GM18517 (cell line): ENCODE results near the gene UNC13D.
A peak's percentile ranks its signal among the peaks of the same experiment; 100 is the strongest.
"Not testable (repeated sequence)": the region's sequence is repeated elsewhere in the genome, so short reads cannot be mapped to it uniquely, and the experiment has no call there.

ENCODE experiments used
- ATAC-seq: cut with Tn5 transposase; IDR thresholded peaks from one replicate; pipeline ENCODE4 v1.9.1; 2021; ENCODE audit warnings: mild to moderate bottlenecking, moderate library complexity; ENCODE audit not compliant: unreplicated experiment

The UNC13D gene

DNA sequence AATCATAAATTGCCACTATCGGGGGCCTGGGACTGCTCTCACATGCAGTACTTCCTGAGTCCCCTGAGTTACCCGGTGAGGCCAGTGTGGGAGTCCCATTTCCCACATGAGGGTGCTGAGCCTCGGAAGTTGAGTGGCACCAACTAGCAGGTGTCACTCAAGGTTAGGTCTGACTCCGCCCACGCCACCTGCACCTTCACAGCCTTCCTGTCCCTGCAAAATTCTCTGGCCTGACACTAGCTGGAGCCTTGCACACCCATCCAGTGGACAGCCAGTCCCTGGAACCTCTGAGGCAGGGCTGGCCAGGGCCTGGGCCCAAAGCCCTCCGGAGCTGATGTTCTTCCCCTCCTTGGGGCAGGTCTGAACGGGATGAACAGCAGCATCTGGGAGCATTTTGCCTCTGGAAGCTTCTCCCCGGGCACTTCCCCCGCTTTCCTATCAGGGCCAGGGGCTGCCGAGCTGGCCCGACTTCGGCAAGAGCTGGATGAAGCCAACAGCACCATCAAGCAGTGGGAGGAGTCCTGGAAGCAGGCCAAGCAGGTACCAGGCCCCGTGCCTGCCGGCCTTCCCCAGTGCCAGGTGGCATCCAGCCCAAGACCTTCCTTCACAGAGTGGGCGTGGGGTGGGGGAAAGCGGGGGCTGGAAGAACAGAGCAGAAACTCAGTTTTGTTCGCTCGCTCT is 21.9 kb downstream of the UNC13D start:
- ATAC-seq = no peak

DNA sequence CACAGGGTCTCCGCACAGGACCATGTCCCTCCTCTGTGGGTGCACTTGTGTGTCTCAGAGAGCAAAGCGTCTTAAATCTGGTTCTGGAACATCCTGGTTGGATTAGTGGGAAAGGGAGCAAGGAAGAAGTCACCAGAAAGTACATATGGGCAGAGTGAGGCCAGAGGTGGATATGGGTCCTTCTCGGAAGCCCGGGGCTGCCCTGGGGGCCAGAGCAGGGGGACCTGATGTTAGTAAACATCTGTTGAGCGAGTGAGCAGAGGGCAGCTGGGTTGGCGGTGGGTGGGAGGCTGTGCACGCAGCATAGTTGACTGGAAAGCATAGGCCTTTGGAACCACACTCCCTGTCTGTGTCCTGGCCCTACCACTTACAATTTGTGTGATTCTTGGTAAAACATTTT is 22.7 kb downstream of the UNC13D start:
- no peak for ATAC-seq

DNA sequence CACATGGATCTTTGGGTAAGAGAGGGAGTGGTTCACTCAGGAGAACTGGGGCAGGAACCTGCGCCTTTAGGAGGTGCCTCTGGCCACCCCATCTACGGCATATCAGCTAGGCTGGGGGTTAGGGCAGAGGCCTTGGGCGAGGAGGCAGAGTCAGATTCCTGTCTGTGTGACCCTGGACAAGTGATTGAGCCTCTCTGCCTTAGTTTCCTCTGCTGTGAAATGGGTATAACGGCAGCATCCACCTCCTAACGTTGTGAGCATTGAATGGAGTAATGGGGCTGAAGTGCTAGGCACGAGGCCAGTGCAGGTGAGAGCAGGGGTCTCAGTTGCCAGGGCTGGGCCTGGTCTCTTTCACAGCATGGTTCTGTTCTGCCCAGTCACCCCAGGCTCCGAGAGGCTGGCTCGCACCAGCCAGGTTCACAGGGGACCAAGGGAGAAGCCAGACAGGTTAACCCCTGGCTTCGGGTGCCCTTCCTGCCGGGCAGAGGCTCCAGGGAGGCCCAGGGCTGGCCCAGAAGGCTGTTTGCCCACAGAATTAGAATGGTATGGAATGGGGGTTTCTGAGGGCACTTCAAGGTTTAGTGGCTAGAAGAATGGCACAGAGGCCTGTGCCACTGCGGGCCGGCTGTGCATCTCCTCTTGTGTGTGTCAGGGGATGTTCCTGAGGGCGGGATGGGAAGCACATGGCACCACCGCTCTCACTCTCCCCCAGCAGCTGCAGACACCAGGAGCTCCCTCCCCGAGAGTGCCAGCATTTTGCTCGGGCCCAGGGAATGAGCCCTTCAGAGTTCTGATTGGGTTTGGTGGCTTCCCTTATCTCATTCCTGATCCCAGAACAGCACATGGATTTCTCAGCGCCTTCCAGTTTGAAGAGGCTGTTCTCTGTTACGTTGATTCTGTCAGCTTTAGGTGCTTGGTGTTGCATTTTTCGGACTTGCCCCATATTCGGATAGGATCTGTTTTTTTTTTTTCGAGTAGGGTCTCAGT is 23.8 kb downstream of the UNC13D start:
- ATAC-seq = no peak

DNA sequence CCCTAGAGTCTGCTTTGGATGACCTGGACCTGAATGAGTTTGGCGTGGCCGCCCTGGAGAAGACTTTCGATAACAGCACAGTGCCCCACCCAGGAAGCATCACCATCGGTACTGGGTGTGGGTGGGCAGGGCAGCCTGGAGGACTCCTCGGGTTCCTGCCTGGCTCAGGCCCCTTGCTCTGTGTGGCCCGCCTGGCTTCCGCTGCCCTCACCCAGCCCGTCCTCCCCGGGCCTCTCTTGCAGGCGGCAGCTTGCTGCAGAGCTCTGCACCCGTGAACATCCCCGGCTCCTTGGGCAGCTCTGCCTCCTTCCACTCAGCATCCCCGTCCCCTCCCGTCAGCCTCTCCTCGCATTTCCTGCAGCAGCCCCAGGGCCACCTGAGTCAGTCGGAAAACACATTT is 24.5 kb downstream of the UNC13D start:
- no peak for ATAC-seq

DNA sequence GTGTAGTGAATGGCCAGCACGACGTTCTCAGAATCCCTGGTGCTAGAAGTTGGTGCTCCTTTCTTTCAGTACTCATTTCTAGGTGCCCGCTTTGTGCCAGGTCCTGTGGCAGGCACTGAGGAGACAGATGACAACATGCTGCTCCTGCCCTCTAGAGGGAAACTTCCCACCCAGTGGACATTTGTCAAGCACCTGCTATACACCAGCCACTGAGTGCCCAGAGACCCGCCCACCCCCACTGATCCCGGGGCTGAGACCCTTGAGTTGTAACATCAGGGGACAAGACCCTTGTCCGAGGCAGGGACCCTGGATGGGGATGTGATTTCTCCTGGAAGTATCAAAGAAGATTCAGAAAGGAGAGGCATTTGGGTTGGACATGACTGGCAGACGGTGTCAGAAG is 25.1 kb downstream of the UNC13D start:
- ATAC-seq = no peak

DNA sequence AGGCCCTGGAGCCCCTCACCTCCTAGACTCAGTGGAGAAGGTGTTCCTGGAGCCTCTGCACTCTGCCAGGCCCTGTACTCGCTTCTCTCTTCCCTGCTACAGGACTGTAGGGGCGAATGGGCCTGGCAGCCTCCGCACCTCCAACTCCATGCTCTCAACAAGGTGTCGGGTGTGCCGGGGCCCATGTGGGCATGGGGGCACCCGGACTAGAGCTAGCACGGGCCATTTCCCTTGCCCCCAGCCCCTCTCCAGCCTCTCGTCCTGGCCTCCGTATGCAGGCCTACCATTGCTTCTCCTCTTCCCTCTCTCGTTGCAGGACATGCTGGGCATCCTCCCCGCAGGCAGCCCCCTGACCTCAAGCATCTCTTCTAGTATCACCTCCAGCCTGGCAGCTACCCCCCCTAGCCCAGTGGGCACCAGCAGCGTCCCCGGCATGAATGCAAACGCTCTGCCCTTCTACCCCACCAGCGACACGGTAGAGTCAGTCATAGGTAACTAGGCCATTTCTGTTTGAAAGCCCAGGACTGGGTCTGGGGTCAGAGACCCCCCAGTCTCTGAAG is 25.8 kb downstream of the UNC13D start:
- ATAC-seq = no peak

DNA sequence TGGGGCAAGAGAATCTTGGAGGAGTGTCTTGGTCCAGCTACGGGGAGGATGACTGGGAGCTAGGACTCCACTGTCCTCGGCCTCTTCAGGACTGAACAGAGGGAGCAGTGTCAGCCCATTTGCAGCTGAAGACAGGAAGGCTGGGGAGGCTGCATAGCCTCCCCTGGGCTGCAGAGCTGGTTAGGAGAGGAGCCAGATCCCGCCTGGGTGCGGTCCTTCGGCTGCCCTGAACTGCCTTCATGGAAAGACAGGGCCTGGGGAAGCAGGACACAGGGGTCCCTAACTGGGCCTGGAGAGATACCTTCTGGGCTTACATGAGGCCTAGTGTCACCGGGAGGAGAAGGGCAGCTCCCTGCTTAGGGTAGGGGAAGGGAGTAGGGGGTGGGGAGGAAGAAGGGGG is 26.6 kb downstream of the UNC13D start:
- ATAC-seq = no peak

DNA sequence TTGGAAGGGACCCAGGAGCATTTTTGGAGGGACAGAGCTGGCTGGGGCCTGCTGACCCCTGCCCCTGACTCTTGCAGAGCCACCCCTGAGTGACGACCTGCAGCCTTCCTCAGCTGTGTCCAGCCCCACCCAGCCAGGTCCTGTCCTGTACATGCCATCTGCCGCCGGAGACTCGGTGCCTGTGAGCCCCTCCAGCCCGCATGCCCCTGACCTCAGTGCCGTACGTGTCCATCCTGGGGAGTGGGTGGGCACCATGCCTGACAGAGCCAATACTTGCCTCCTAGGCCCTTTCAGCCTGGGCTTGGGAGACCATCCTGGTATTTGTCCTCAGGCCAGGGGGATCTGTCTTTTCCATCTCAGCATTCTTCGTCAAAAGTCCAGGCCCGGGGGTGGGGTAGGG is 27.5 kb downstream of the UNC13D start:
- no peak for ATAC-seq

DNA sequence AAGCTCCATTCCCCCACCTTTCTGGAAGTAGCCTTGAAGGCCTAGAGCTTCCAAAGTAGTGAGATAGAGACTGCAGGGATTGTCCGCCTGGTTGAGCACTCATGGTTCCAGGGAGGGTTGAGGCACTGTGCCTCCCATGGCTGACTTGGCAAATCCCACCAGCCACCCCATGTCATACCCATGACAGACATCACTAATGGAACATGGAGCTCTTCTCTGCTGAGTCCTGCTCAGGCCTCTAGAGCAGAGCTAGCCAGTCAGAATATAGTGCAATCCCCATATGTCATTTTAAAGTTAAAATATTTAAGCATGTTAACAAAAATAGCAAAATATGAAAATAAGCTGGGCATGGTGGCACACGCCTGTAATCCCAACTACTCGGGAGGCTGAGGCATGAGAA is 28.8 kb downstream of the UNC13D start:
- no peak for ATAC-seq

DNA sequence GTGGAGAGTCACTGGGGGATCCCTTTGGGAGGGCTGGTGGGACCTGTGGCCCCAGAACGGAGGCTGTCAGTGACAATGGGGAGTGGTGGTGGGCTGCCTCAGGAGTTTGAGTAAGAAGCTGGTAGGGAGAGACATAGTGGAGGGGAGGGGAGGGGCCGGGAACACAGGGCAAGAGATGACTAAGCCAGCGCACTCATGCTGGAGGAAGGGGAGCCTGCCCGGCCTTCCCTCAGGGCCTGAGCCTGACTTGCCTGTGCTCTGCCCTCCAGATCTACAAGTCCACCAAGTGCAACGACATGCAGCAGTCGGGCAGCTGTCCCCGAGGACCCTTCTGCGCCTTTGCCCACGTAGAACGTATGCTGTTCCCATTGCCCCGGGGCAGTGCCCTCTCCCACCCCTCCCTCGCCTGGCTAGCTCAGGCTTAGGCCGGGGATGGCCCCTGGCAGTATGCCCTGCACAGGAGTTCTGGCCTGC is 29.3 kb downstream of the UNC13D start:
- ATAC-seq = no peak

DNA sequence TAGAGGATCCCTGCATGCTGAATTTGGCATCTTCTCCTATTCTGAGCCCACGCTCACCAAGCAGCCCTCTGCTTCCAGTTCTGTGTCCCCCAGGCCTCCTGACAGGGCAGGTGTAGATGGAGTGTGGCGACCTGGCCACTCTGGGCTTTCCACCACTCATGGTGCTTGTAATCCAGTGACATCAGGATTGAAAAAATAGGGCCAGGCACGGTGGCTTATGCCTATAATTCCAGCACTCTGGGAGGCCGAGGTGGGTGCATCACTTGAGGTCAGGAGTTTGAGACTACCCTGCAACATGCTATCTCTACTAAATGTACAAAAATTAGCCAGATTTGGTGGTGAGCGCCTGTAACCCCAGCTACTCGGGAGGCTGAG is 30.2 kb downstream of the UNC13D start:
- no peak for ATAC-seq

DNA sequence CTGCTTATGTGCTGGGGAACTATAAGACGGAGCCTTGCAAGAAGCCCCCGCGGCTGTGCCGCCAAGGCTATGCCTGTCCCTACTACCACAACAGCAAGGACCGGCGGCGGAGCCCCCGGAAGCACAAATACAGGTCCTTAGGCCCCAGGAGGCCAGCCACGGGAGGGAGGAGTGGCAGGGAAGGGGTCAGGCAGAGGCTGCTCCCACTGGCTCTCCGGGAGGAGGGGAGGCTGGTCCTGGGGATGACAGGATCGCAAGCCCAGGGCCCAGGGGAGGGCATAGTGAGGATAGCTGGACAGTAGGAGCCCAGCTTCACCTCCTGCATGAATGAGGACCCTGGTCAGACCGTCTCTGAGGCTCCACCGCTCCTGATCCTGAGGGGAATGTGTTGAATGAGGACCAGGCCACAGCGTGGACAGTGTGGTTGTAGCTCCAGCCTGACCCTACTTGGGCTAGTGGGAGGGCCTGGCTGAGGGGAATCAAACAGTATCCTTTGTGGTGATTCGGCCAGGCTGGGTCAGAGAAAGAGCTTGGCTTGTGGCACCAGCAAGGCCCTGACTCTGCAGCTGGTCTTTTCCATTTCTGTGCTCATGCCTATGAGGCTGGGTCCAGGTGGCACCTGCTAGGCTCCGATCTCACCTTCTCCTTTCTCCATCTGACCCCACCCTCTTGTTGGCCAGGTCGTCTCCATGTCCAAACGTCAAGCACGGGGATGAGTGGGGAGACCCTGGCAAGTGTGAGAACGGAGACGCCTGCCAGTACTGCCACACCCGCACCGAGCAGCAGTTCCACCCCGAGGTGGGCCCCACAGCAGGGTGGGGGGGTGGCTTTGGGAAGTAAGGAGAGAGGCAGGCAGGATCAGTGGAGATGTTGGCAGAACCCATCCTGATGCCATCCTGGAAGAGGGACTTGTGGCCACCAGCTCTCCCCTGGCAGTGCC is 30.9 kb downstream of the UNC13D start:
- ATAC-seq = no peak

DNA sequence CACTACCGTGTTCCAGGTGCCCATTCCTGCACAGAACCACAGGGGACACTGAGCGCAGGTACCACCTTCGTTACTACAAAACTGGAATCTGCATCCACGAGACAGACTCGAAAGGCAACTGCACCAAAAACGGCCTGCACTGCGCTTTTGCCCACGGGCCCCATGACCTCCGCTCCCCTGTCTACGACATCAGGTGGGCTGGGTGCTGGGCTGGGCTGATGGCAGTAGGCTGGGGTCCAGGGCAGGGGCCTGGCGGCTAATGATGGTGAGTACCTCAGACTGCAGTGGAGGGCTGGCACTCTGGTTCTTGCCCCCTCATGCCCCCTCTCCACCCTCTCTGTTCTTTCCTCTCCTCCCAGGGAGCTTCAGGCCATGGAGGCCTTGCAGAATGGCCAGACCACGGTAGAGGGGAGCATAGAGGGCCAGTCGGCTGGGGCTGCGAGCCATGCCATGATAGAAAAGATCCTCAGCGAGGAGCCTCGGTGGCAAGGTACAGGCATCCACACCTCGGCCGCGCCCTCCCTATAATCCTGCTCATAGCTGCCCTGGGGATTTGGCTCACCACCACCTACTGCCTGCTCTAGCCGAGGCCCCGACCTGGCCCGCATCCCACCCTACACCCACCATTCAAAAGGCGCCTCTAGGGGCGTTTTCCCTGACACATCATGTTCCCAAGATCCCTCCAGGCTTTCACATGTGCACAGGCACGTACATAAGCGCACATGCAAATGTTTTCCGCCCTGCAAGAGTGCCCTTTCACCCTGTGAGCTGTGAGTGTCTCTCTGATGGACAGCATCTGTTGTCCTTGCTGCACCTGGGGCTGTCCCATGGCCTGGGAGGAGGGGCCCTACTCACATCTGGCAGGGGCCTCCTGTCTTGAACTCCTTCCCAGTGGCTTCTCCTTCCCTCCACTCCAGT is 31.8 kb downstream of the UNC13D start:
- no peak for ATAC-seq

DNA sequence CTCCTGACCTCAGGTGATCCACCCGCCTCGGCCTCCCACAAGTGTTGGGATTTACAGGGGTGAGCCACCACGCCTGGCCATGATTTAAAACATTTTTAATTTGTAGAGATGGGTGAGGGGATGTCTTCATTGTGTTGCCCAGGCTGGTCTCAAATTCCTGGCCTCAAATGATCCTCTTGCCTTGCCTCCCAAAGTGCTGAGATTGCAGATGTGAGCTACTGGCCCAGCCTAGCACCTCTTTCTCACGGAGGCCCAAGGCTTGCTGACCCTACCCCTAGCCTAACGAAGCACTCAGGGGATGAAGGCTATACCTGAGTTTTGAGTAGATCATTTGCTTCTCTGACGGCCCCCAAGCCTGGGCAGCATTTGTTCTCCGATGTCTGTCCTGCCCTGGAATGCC is 33.0 kb downstream of the UNC13D start:
- no peak for ATAC-seq

DNA sequence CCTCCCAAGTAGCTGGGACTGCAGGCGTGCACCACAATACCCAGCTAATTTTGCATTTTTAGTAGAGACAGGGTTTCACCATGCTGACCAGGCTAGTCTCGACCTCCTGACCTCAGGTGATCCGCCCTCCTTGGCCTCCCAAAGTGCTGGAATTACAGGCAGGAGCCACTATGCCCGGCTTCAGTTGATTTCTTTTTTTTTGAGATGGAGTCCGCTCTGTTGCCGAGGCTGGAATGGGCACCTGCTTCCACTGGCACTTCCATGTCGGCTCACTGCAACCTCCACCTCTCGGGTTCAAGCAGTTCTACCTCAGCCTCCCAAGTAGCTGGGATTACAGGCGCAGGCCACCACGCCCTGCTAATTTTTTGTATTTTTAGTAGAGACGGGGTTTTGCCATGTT is 33.4 kb downstream of the UNC13D start:
- not testable (repeated sequence) for ATAC-seq

DNA sequence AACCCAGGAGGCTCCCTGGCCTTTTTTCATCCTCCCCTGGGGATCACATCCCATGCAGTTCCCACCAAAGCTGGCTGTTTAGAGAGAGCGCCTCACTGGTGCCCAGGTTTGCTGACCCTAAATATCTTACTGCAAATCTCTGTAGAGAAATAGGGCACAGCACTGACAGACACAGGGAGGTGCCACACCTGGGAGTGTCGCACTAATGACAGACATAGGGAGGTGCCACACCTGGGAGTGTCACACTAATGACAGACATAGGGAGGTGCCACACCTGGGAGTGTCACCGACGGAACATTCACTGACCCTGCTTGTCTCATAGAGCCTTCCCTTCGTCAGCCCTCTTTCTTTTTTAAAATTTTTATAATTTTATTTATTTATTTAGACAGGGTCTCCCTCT is 34.0 kb downstream of the UNC13D start:
- ATAC-seq = no peak

DNA sequence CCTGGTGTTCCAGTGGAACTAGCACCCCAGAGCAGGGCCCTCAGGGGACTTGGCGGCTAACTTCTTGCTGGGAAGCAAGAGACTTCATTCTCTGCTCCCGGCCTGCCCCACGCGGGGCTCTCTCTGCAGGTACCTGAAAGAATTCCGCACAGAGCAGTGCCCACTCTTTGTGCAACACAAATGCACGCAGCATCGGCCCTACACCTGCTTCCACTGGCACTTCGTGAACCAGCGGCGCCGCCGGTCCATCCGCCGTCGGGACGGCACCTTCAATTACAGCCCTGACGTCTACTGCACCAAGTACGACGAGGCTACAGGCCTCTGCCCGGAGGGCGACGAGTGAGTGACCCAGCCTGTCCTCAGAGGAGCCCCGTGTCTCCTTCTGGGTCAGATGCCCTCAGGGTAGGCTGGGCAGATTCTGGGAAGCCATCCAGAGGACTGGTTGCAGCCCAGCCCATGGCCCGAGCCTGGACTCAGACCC is 34.5 kb downstream of the UNC13D start:
- no peak for ATAC-seq

DNA sequence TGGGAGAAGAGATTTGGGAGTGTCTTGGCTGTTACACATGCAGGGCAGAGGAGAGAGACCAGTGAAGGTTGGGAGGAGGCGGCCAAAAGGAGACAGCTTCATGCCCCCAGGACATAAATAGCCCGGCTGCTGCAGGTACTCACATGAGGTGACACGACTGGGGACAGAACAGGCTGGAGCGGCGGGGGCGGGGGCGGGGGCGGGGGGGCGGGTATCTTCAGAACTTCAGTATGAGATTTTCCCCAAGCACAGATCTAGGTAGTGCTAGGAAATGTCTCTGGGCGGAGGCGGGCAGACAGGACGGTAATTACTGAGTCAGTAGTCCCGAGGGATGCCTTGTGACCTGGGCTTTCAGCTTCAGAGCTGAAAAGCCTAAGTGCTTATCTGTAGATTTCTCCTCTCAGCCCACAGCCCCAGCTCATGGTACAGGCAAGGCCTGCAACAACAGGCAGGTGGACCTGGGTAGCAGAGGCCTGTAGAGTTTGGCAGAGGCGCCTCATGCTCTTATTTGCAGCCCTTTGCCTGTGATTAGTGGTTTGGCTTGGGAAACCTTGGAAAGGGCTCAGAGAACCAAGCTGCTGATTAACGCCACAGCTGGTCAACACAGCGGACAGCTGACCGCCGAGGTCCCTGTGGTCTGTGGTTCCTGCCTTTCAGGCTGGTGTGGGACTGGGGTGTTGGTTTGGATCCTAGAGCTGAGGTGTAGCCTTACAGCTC is 35.1 kb downstream of the UNC13D start:
- peak; percentile 71 for ATAC-seq

DNA sequence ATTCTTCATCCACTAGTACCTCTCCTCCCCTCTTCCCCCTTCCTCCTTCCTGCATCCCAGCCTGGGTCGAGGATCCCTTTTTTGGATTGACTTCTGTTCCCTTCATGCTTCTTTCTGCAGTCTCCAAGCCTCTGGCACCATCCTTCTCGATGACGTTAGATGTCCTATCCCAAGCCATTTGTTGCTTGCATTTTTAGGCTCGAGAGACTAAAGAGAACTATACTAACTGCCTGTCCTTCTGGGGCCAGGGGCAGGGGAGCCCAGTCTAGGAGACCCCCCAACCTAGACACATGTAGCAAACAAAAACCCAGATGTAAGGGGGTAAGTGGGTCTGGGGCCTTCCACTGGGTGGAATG is 35.7 kb downstream of the UNC13D start:
- no peak for ATAC-seq
